ENCODE data around the gene MAPKAPK2.
"Not testable (repeated sequence)": the region's sequence is repeated elsewhere in the genome, so short reads cannot be mapped to it uniquely, and the experiment has no call there.

The MAPKAPK2 gene

DNA sequence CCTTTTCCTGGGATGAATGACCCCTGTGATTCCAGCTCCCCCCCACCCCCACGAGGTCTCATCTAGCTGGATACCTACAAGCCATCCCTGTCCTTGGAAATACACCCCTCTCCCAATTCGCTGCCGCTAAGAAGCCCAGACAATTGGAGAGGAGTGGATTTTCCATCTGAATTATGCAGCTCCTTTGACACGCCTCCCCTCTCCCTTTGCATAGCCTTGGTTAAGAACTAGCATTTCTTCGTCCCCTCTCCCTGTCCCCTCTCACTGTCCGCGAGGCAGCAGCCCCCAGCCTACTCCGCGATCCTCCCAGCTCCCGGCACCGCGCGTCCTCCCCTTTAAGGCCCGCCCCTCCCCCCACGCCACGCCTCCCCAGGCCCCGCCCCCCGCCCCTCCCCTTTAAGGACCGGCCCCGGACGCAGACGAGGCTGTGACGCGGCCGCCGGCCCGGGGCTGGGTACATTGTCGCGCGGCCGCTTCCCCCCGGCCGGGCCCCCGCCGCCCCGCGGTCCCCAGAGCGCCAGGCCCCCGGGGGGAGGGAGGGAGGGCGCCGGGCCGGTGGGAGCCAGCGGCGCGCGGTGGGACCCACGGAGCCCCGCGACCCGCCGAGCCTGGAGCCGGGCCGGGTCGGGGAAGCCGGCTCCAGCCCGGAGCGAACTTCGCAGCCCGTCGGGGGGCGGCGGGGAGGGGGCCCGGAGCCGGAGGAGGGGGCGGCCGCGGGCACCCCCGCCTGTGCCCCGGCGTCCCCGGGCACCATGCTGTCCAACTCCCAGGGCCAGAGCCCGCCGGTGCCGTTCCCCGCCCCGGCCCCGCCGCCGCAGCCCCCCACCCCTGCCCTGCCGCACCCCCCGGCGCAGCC lies at the start of gene MAPKAPK2:
TSS of gene MAPKAPK2 (plus strand) at position 428 of the 856 bp plus-strand sequence. CDS start at position 753, 325 bp downstream.
- no peak for DNase-seq (ENCODE audit: low read depth, low spot score)

DNA sequence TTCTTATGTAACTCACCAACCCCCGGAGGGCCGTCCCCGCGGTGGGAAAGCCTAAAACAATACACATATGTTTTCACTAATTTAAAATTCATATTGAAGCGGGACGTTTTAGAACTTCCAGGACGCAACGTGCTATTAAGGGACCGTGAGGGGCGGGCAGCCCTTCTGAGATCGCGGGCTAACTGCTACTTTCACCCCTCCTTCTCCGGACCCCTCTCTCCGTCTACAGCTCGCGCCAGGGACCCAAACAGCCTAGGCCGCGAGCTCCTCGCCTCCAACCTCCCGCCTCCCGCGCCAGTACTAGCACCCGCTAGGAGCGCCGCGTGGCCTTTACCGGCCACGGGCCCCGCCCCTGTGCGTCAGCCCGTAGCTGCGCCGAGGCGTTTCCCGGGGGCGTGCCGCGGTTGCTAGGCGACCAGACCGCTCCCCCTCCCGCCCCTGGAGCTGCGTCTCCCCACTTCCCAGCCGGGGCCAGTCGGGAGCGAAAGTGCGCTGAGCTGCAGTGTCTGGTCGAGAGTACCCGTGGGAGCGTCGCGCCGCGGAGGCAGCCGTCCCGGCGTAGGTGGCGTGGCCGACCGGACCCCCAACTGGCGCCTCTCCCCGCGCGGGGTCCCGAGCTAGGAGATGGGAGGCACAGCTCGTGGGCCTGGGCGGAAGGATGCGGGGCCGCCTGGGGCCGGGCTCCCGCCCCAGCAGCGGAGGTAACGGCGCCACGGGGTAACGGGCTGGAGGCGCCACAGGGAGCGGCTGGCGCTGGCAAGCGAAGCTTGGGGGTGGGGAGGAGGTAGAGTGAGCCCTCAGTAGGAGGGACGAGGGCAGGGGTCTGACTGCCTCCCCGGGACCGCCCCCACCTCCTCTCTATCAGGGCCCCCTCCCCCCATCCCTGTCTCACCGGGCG lies 49.4 kb upstream of the MAPKAPK2 start, which contains the start of gene DYRK3:
TSS of gene DYRK3 (plus strand) at position 457 of the 898 bp plus-strand sequence. CDS start at position 625, 168 bp downstream.
- peak; percentile 51 for DNase-seq (ENCODE audit: low read depth, low spot score)

DNA sequence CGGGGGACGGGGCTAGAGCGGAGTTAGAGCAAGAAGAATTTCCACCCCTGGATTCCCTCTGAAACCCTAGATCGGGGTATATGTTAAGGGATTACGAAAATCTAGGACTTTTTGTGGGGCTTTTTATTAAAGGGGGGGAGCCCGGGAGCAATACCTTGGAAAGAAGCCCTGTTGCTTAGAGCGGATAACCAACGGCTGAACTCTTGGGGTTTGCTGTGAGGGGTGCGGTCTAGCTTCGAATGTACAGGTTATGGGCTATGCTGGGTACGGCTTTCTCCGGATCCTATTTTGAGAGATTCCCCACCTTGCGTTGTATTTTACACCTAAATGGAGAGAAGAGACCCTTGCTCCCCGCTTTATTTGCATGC lies 48.7 kb upstream of the MAPKAPK2 start:
- DNase-seq (ENCODE audit: low read depth, low spot score) = no peak

DNA sequence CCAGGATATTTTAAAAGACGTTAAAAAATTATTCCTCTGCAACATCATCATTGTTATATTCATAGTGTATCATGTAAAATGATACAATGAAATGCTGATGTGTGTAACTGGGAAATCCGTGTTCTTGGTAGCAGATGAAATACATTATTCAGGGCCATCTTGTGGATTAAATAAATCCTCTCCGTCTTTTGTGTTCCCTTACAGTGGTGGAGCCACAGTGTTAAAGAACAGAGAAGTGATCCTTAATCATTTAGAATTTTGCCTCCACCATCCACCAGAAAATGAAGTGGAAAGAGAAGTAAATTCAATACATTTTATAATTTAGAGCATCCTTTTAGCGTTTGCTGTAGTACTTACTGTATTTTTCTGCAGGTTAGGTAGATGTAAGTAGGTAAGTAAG lies 48.0 kb upstream of the MAPKAPK2 start:
- no peak for DNase-seq (ENCODE audit: low read depth, low spot score)

DNA sequence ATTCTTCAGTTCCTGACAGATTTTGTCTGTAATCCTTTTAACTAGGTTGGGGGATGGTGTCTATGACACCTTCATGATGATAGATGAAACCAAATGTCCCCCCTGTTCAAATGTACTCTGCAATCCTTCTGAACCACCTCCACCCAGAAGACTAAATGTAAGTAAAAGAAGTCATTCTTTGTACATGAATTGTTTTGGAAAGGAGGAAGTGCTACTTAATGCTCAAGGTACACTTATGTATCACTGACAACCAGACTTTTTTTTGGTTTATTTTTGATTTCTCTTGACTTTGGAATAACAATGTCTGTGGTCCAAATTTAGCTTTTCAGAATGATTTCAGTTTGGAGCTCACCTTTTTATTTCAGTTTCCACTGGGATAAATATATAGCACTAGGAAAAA lies 47.1 kb upstream of the MAPKAPK2 start:
- no peak for DNase-seq (ENCODE audit: low read depth, low spot score)

DNA sequence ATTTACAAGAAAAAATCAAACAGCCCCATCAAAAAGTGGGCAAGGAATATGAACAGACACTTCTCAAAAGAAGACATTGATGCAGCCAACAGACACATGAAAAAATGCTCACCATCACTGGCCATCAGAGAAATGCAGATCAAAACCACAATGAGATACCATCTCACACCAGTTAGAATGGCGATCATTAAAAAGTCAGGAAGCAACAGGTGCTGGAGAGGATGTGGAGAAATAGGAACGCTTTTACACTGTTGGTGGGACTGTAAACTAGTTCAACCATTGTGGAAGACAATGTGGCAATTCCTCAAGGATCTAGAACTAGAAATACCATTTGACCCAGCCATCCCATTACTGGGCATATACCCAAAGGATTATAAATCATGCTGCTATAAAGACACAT lies 42.6 kb upstream of the MAPKAPK2 start:
- not testable (repeated sequence) for DNase-seq (ENCODE audit: low read depth, low spot score)

DNA sequence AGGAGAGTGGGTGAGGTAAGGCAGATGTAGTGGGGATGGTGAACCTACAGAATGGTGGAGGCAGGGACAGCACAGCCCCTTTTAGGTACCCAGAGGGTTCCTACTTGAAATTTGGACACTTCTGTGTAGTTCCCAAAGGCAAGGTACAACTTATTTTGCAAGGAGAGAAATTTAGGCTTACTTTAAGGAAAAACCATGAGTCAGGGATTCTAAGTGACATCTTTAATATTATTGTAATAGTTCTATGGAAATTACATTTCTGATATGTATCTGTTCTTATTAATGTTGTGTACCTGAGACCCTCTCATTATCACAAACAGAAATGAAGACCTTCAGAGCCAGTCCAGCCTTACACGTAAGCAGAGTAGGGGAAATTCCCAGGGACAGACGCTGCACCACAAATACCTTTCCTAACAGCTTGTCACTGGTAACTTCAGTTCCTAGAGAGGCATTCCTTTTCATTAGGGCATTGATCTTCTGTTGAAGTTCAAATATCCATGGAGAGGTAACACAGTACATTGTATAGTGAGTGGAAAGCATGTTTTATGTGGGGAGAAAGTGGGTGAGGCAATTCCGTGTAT lies 41.5 kb upstream of the MAPKAPK2 start:
- no peak for DNase-seq (ENCODE audit: low read depth, low spot score)

DNA sequence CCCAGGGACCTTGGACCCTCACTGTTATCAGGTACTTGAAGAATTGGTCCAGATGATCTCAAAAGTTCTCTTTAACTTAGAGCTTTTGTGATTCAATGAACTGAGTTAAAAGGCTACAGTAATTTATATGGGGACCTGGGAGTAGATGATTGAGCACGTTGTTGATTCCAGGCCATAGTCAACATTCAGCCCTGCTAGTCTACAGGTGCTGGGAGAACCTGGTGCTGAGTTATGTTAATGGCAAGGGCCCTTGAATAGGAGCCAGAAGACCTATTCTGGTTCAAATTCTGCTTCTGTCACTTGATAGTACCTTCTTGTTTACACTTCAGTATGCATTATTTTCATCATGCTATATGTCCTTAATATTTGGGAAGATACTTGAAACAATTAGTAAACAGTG lies 38.2 kb upstream of the MAPKAPK2 start:
- no peak for DNase-seq (ENCODE audit: low read depth, low spot score)

DNA sequence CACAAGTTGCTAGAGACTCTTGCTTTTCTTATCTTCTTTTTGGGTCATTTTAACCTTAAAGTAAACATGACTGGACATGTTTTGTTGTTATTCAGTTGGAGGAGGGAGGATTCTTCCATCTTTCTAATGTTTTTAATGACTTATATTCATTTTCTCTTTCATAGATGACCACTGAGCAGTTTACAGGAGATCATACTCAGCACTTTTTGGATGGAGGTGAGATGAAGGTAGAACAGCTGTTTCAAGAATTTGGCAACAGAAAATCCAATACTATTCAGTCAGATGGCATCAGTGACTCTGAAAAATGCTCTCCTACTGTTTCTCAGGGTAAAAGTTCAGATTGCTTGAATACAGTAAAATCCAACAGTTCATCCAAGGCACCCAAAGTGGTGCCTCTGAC lies 37.5 kb upstream of the MAPKAPK2 start:
- DNase-seq (ENCODE audit: low read depth, low spot score) = no peak

DNA sequence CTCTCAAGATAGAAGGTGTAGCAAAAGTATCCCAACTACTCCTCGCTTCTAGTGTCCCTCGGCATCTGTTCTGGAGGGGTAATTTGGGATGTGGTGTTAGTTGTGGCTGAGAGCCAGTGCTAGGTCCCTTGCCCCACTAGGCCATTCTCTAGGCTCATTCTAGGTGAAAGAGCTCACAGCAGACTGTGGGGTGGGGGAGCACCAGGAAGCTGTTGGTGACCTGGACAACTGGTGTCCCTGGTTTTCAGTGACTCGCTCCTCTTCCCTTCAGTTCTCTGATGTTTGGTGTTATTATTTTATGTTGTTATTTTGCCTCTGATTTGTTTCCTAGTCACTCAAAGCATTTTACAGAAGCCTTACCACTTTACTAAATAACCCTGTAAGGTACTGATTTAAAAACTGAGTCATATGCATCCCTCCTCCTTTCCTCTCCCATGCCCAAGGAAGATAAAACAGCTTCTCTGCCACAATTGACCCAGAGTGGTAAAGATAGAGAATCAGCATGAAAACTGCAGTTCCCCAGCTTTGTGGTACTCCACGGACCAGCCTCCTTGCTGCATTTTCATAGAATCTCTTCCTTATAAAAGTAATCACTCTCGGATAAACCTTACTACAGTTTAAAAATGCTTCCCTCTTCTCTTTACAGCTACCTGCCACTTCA lies 35.3 kb upstream of the MAPKAPK2 start:
- no peak for DNase-seq (ENCODE audit: low read depth, low spot score)

DNA sequence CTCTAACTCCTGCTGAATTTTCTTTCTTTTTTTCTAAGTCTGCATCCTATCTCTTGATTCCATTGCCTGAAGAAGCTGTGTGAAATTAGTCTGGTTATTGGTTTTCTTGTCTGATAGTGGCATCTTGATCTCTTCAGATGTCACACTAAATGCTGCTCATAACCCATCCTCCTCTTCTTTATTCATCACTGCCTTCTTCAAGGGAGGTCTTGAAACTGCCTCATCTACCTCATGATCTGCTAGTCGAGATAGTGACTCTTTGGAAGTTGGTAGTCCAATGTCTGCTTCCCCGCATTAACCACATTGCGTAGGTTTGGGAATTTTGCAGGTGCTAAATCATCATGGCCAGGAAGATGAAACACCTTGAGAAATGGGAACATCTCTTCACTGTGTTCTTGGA lies 33.7 kb upstream of the MAPKAPK2 start:
- no peak for DNase-seq (ENCODE audit: low read depth, low spot score)

DNA sequence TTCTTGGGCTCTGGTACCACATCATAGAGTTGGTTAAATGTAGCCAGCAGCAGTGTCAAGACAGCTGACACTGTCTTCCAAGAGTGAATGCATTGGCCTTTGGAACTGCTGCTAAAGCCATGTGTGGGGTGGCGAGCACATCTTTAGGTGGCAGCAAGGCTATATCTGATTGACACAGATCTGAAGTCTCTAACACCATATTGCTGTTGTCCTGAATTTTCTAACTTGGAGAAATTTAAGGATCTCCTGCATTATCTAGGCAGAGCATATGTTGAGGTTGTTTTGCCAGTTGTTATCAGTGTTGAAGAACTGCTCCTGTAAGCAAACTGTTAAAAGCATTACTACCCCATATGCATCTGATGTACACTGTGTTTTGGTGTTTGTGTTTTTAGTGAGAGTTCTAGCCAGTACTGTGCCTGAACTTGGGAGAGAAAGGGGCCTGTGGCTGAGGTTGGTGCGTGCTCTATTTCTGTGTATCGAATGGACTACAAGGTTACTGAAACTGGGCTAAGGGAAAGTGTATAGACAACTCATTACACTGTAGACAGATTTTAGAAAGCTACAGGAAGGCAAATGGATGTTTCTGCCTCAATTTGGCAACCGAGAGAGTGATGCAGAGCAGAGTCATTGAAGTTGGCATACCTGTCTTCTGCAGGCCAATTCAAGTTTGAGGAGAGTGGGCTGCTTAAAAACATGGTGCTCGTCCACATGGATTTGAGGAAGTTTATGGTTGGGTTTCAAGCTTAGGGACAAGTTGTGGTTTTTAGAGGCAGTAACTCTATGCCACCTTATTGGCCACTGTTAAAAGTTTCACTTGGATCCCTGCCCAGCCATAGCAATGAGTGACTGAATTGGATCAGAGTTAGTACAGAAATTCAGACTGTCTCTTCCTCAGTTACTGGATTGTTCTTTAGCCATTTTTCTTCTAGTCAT lies 32.5 kb upstream of the MAPKAPK2 start:
- no peak for DNase-seq (ENCODE audit: low read depth, low spot score)

DNA sequence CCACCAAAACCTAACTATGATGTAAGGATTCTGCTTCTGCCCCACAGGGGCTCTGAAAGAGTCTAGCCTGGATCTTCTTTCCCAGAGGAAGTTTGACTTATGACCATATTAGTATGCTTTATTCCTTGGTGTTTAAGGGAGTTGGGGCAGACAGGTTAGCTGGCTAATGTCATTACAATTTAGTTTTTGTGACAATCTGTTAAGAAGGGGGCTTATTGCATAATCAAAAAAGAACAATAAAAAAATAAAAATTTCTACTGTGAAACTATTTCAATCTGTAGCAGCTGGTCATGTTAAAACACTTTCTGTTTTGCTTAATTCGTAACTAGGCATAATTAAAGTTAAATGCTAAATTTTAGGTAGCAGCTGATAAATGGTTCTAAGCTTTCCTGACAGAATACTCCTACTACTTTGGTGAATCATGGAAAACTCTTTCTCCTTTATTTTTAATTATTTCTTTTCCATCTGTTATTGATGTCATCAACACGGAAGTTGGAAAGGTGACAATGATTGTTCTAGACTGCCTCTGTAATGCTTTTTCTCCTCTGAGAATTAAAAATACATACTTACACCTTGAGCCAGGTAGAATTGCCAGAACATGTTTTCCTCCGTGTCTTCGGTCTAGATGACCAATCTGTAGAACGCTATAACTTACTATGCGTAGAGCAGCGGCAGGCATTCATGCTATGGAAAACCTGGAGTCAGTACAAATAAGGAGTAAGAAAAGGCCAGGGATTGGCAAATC lies 30.8 kb upstream of the MAPKAPK2 start:
- no peak for DNase-seq (ENCODE audit: low read depth, low spot score)

DNA sequence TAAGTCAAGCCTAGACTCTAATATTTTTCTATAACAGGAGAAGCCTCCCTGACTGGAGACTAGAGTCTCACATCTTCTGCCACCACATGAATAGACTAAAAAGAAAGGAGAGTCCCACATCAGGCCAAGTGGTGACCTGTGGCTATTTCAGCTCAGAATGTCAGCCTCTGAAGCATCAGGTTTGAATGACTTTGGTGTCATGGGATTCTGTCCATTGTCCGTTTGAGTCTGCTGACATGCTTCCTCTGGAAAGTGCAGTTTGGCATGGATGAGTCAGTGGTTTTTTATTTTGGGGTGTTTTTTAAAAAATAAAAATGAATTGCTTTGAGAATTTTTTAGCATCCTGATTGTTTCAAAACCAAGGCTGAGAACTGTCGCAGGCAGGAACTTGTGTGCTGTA lies 29.9 kb upstream of the MAPKAPK2 start:
- DNase-seq (ENCODE audit: low read depth, low spot score) = no peak

DNA sequence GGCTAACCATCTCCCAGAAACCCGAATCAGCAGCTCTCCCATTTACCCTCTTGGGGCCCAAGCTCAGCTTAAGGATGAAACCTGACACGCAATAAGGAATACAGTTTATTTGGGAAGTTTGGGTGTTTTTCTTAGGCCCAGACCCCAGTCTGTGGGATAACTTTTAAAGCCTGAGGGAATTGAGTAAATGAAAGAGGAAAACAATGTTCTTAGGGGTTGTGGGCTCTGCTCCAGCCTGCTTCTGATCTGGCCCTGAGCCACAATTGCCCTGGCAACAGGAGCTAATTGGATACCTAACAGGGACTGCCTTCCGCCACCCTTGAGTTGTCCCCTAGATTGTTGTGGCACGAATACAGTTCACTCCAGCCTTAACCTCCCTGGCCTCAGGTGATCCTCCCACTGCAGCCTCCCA lies 29.2 kb upstream of the MAPKAPK2 start:
- DNase-seq (ENCODE audit: low read depth, low spot score) = no peak

DNA sequence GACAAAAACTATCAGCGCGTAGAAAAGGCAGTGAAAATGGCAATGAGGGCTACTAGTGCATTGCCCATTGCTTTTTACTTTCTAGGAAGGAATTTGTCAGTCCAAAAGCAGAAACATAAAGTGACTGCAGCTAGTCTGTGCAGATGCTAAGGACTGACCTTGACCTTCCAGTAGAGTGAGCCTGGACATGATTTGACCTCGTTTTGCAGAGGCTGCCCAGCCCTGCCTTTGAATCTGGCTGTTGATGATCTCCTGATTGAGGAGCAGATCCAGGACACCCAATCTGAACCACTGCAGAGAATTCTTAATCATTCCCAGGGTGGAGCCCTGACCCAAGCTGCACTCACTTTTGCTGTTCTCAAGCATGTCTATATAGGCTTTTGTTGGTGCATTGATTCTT lies 27.8 kb upstream of the MAPKAPK2 start:
- DNase-seq (ENCODE audit: low read depth, low spot score) = no peak

DNA sequence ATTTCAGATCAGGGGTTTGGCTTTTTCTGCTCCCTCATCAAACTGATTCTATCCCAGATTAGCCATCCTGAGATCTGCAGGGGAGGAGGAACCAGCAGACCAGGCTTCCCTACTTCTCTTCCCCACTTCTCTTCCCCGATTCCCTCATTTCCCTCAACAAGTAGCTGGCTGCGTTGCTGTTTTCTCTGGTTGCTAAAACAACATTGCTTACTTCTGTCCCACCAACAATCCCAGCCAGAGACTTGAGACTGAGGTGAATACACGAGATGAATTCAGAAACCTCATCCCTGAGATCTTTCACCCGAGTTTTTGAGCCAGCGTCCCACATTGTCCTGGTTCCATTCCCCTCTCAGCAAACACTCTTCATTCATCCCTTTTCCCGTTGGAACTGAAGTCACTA lies 27.0 kb upstream of the MAPKAPK2 start:
- DNase-seq (ENCODE audit: low read depth, low spot score) = no peak

DNA sequence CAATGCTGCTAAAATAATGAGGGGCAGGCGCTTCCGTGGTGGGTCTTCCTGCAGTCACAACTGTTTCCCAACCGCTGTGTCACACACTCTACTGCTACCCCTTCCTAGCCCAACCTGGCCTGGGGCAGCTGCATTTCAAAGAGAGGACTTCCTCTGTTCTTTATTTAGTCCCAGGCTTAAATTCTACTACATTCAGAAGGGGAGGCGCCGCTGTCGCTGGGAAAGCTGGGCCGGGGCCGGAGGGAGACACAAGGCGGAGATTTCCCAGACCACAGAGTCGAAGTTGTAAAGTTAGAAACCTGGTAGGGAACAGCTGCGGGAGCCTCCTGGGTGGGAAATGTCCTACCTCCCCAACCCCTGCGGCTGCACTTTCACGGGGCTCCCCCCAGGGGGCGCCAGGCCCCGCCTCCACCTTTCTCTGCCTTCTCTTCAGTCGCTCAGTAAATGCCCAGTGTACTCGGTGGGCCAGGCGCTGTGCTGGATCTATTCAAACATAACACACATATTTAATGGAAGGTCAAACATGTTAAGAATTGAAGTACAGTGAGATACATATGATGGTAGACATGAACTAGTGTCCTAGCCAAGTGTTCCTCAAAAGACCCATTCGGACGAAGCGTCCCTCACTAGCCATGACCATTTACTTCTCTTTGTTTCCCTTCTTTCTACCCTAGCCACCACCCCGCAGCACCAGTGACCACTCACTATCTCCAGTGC lies 26.3 kb upstream of the MAPKAPK2 start:
- DNase-seq (ENCODE audit: low read depth, low spot score) = no peak

DNA sequence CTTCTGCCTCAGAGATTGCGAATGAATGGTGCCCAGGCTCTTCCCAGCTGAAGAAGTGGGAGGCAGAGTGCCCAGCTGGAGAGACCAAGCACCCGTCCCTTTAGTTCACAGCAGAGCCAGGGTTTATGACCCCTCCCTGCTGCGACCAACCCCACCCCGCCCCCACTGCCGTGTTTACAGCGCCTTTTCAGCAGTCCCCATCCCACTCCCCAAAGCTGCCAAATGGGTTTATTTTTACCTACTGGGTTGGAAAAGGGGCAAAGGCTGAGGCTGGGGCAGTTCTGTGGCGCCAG lies 25.8 kb upstream of the MAPKAPK2 start:
- DNase-seq (ENCODE audit: low read depth, low spot score) = no peak

Data from smooth muscle cell of the brain vasculature (primary cell).